Progenitor cell of endocrine pancreas (in vitro differentiated cells): ENCODE data around the gene PDE1C. TPM values are rescaled to one million over a fixed set of nuclear protein-coding genes. Genes with fewer than 3 reads are reported as not detected.

Experiments used
- DNase-seq: peaks from one replicate; pipeline ENCODE4 v3.0.0; 2021; ENCODE audit warnings: low spot score; ENCODE audit not compliant: unreplicated experiment
- H3K27ac Mint-ChIP-seq: 2 replicates; pipeline ENCODE4 v1.8.0; 2021; ENCODE audit warnings: mild to moderate bottlenecking, moderate library complexity, mixed read lengths
- H3K27me3 Mint-ChIP-seq: 2 replicates; pipeline ENCODE4 v1.8.0; 2021; ENCODE audit warnings: mixed read lengths
- H3K36me3 Mint-ChIP-seq: 2 replicates; pipeline ENCODE4 v1.8.0; 2022; ENCODE audit warnings: mixed read lengths; ENCODE audit not compliant: insufficient read depth
- H3K4me1 Mint-ChIP-seq: 2 replicates; pipeline ENCODE4 v1.8.0; 2021; ENCODE audit warnings: low read depth, mixed read lengths
- H3K4me3 Mint-ChIP-seq: 2 replicates; pipeline ENCODE4 v1.8.0; 2021; ENCODE audit warnings: low read depth, mild to moderate bottlenecking, moderate library complexity, mixed read lengths
- H3K9me3 Mint-ChIP-seq: 2 replicates; pipeline ENCODE4 v1.8.0; 2021; ENCODE audit warnings: low read depth, mixed read lengths
- CTCF ChIP-seq: fragments of 200-600 bp; sonication (generic); IDR thresholded peaks from one replicate; pipeline ENCODE4 v1.5.0; 2021; ENCODE audit warnings: antibody characterized with exemption, mild to moderate bottlenecking; ENCODE audit not compliant: unreplicated experiment
- total RNA-seq: library from RNA; stranded (reverse); gene quantifications from 2 replicates; pipeline ENCODE4 v1.2.1, GENCODE V29; 2021

The PDE1C gene
- total RNA-seq, 1 donor from 2014 or later, result 1.7 TPM

GRCh38 chr7:32047075-32047474, 23.1 kb downstream of the PDE1C start:
- no peak for DNase-seq
- no peaks in the 10 kb centered on the region for H3K36me3 Mint-ChIP-seq
- peaks cover 24% of the 10 kb centered on the region for H3K27me3 Mint-ChIP-seq
- H3K4me3 Mint-ChIP-seq, result no peak overlapping the region
- no peak overlapping the region for H3K27ac Mint-ChIP-seq
- no peak for TF ChIP-seq CTCF
- H3K9me3 Mint-ChIP-seq, result no peaks in the 10 kb centered on the region
- H3K4me1 Mint-ChIP-seq, result peaks cover 40% of the 10 kb centered on the region

- no peak overlapping the region for H3K27ac Mint-ChIP-seq
- peaks cover 37% of the 10 kb centered on the region for H3K4me1 Mint-ChIP-seq
- no peaks in the 10 kb centered on the region for H3K36me3 Mint-ChIP-seq
- H3K27me3 Mint-ChIP-seq, result peaks cover 32% of the 10 kb centered on the region
- no peak overlapping the region for H3K4me3 Mint-ChIP-seq
- no peak for DNase-seq
- TF ChIP-seq CTCF, result no peak
- H3K9me3 Mint-ChIP-seq, result no peaks in the 10 kb centered on the region
Observed at GRCh38 chr7:32045228-32045627, 25.0 kb downstream of the PDE1C start.

GRCh38 chr7:32044739-32045138, 25.5 kb downstream of the PDE1C start:
- H3K27me3 Mint-ChIP-seq, result peaks cover 35% of the 10 kb centered on the region
- no peak overlapping the region for H3K4me3 Mint-ChIP-seq
- H3K36me3 Mint-ChIP-seq, result no peaks in the 10 kb centered on the region
- peaks cover 37% of the 10 kb centered on the region for H3K4me1 Mint-ChIP-seq
- no peak for DNase-seq
- no peak for TF ChIP-seq CTCF
- H3K27ac Mint-ChIP-seq, result no peak overlapping the region
- no peaks in the 10 kb centered on the region for H3K9me3 Mint-ChIP-seq

GRCh38 chr7:32043688-32044087, 26.5 kb downstream of the PDE1C start:
- no peak for DNase-seq
- Mint-ChIP-seq H3K4me1 (peaks cover 34% of the 10 kb centered on the region), H3K9me3 (no peaks in the 10 kb centered on the region), H3K27me3 (peaks cover 36% of the 10 kb centered on the region), H3K4me3 (no peak overlapping the region), H3K27ac (no peak overlapping the region), H3K36me3 (no peaks in the 10 kb centered on the region)
- TF ChIP-seq CTCF, result no peak

- H3K36me3 Mint-ChIP-seq, result no peaks in the 10 kb centered on the region
- no peak overlapping the region for H3K27ac Mint-ChIP-seq
Observed at GRCh38 chr7:32042900-32043299, 27.3 kb downstream of the PDE1C start.

More at GRCh38 chr7:32042900-32043299, 27.3 kb downstream of the PDE1C start:
- Mint-ChIP-seq H3K9me3 (no peaks in the 10 kb centered on the region), H3K4me1 (peaks cover 29% of the 10 kb centered on the region), H3K4me3 (no peak overlapping the region), H3K27me3 (peaks cover 44% of the 10 kb centered on the region)
- TF ChIP-seq CTCF, result no peak
- no peak for DNase-seq
